Raji (cell line): Measurements from ENCODE around the gene DHRSX.

Source experiments
- POLR2A ChIP-seq: IDR thresholded peaks from 2 replicates; pipeline ENCODE4 v1.6.1; 2011; ENCODE audit warnings: low read depth, low read length, control low read depth; ENCODE audit not compliant: insufficient read depth

DHRSX gene

DNA sequence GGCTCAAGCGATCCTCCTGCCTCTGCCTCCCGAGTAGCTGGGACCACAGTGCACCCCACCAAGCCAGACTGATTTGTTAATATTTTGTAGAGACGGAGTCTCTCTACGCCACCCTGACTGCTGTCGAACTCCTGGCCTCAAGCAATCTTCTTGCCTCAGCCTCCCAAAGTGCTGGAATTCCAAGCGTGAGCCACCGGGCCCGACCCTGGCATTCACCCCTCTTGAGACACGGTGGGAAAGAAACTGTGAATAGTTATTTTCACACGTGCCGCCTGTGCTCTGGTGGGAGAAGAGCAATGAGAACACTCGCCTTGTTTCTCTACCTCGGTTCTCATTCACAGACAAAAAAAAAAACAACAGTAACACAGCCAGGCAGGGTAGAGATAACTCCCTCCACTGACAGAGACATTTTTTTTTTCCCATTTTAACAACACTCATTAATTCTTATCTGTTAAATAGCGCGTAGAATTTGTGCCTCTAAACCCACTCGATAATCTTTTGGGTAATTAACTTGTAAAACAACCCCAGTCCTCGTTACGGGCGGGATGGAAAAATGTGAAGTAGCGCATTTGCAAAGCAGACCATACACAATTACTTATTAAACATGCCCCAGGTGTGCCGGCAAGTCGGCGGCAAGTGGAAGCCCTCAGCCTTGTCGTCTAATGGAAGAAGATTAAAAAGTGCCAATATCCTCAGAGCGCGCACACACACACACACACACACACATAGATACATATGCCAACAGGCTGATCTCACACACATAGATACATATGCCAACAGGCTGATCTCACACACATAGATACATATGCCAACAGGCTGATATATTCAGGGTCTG, 103.3 kb downstream of the DHRSX start:
- no peak for TF ChIP-seq POLR2A

DNA sequence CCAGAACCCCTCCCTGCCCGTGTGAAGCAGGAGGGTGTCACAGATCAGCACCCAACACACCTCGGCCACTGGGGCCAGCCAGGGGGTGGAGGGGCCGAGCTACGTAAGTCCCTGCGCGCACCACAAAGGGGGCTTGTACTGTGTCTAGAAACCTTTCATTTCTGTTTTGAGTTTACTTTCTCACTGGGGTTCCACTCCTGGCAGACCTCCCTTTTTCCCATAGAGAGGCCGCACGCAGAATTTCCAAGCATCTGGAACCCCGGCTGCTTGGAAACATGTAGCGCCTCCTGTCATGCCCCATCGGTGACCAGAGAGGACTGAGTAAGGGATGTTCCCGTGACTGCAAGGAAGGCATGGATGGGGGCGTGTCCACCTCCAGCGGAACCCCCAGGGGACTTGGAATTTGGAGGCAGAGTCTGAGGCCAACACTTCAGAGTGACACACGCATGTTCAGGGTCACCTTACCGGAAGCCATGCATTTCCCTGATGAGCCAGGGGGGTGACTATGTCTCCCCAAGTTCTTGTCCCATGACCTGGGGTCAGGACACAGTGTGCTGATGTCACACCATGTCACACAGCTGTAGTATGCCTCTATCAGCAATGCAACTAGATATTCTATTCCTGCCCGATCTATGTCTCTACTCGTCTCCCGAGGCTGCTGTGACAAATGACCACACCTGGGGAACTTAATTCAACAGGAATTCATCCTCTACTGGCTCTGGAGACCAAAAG, 105.3 kb downstream of the DHRSX start:
- no peak for TF ChIP-seq POLR2A

DNA sequence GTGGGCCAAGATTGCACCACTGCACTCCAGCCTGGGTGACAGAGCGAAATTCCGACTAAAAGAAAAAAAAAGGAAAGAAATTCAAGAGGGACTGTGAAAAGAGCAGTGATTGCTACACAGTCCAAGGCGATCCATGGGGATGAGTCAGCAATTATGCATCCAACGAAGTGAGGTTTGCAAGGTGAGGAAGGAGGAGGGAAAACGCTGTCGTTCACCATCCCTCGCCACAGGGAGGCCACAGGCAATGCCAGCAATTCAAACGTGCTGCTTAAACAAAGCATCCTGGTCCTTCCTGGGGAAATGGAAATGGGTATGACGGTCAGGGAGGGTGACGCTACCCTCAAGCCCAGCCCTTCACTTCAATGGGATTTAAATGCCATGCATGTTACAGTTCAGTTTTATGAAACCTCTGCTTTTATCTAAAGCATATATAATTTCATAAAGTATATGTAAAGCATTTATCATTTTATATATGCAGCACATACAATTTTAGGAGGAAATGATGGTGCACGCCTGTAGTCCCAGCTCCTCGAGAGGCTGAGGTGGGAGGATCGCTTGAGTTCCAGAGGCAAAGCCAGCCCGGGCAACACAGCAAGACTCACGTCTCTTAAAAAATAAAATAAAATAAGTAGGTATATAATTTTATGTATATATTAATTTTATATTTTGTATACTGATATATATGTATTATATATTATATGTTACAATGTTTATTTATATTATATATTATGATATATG, 108.7 kb downstream of the DHRSX start:
- TF ChIP-seq POLR2A, result no peak

DNA sequence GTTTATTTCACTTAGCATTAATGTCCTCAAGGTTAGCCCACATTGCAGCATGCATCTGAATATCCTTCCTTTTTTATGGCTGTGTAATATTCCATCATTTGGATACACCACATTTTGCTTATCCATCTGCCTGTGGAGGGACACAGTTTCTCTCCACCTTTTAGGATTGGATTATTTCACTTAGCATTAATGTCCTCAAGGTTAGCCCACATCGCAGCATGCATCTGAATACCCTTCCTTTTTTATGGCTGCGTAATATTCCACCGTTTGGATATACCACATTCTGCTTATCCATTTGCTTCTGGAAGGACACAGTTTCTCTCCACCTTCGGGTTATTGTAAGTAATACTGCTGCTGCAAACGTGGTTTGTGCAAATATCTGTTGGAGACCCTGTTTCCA, 110.0 kb downstream of the DHRSX start:
- no peak for TF ChIP-seq POLR2A

DNA sequence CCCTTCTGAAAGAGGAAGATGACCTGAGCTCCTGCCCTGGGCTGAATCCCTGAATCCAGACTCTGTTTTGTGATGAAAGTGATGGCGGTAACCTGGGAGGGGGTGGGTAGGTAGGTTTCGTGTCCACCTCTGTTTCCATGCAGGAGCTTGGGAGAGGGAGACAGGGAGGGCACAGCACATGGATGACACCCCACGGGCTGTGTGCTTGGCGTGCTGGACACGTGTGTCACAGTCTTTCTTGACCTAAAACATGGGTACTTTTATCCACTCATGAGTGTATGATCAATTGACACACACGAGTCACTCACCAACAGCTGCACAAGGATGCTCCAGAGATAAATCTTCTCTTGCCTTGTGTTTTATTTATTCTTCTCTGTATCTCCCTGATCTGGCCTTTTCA, 111.5 kb downstream of the DHRSX start:
- TF ChIP-seq POLR2A, result no peak

DNA sequence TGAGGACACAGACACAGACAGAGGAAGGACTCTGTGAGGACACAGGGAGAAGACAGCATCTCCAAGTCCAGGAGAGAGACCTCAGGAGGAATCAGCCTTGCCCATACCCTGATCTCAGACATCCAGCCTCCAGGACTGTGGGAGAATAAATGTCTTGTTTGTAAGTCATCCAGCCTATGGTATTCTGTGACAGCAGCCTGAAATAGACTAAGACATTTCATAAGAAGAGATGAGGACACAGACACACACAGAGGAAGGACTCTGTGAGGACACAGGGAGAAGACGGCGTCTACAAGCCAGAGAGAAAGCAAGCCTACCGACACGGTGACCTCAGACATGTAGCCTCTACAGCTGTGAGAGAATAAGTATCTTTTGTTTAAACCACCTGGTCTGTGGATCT, 112.1 kb downstream of the DHRSX start:
- no peak for TF ChIP-seq POLR2A

DNA sequence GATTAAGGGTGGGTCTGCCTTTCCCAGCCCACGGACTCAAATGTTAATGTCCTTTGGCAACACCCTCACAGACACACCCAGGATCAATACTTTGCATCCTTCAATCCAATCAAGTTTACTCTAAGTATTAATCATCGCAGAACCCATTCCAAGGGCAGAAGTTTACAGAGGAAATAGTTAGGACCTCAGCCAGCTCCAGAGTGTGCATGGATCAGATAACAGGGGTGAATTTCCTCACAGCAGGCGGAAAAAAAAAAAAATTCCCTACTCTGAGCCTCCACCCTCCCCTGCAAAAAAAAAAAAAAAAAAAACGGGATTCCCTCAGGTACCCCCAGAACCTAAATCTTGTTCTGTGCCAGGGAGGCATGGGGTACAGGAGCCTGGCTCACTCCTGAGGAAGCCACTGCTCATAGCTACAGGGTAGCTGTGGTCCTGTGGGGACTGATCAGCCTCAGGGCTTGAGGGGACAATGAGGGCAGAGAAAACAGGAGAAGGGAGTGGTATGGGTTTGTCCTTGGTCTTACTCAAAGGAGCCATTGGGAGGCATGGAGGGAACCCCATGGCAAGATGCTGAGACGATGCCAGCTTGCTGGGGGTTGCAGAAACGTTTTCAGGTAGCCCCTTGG, 113.0 kb downstream of the DHRSX start:
- TF ChIP-seq POLR2A, result no peak

DNA sequence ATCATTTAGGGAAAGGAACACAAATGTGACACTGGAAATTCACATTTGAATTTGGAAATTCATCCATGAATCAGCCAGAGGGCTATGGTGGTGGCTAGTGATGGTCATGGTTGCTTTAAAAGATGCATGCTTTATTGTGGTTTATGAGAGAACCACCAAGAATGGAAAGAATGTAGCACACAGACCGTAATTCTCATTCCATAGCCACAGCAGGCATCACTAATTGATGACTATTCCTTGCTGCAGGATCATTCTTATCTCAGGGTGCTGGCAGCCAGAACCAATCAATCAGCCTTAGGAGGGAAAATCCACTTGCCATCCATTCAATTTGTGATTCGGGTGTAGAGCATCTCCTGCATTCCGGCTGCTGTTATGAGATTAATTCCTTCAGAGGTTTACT, 115.6 kb downstream of the DHRSX start:
- TF ChIP-seq POLR2A, result no peak

DNA sequence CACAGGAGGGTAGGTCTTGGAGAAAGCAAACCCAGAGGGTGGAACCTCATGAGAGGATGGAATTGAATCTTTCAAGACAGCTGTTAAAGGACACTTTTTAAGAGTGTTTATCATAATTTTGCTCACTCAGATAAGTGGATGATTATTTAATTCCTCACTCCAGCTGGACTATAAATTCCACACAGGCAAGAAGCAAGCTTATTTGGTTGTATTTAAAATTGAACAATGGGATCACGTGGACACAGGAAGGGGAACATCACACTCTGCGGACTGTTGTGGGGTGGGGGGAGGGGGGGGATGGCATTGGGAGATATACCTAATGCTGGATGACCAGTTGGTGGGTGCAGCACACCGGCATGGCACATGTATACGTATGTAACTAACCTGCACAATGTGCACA, 116.3 kb downstream of the DHRSX start:
- no peak for TF ChIP-seq POLR2A

DNA sequence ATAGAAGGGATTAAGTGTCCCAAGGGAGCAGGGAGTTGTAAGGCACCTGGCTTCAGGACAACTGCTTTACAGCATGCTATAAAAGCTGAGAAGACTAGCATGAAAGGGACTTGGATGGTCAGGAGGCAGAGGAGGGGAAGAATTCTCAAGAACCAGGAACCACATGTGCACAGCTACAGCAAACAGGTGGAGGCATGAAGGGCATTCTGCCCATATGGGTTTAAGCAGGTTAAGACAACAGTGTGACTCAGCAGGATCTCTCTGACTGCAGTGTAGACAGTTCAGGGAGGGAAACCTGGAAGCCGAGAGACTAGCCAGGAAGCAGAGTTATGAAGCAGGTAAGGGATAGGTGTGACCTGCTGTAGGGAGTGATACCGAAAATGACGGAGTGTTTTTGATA, 117.0 kb downstream of the DHRSX start:
- TF ChIP-seq POLR2A, result no peak

DNA sequence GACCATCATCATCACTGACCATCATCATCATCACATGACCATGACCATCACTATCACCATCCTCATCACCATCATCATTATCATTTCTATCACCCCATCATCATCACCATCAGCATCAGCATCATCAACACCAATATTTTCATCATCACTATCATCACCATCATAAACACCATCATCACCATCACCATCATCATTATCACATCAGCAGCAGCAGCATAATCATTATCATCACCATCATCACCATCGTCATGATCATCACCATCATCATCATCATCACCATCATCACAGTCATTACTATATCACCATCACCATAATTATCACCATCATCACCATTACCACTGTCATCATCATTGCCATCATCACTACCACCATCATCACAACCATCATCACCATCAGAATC, 117.6 kb downstream of the DHRSX start:
- no peak for TF ChIP-seq POLR2A

DNA sequence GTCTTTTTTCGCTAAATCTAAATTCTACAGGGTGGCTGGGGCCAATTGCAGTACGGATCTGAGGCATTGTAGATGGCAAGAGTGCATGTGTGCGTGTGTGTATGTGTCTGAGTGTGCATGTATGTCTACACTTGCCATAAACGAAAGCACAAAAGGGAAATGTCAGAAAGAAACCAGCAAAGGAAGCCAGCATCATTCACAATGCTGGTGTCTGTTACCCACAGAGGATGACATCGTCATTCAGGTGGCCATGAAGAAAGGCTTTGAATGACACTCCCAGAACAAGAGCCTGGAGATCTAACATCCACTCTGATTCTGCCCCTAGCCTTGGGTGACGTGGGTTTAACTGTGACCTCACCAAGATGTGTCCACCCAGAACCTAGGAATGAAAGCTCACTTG, 124.6 kb downstream of the DHRSX start:
- no peak for TF ChIP-seq POLR2A

DNA sequence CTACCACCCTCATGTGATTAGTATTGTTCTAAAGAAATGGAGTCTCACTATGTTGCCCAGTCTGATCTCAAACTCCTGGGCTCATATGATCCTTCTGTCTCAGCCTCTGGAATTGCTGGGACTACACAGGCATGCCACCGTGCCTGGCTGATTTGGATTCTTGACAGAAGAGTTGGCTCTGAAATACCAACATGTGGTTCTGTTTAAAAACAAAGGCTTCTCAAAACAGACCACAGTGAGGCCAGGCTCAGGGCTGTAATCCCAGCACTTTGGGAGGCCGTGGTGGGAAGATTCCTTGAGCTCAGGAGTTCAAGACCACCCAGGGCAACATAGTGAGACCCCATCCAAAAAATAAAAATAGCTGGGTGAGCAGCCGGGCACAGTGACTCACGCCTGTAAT, 126.7 kb downstream of the DHRSX start:
- no peak for TF ChIP-seq POLR2A

DNA sequence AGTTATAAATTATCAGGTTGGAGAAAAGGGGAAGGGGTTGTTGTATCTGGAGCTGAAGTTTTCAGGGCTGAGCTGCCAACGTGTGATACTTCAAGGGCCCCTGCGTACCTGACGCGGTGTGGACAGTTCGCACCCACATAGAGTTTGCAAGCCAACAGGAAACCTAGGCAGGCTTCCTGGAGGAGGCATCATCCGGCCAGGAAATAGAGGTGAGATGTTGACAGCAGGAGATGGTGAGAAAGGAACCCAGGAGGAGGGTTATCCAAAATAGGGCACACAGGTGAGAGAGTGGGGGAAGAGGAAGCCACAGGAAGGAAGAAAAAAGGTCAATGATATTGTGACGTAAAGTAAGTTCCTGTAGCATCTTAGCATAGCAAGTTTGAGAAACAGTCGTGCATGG, 127.2 kb downstream of the DHRSX start:
- no peak for TF ChIP-seq POLR2A

DNA sequence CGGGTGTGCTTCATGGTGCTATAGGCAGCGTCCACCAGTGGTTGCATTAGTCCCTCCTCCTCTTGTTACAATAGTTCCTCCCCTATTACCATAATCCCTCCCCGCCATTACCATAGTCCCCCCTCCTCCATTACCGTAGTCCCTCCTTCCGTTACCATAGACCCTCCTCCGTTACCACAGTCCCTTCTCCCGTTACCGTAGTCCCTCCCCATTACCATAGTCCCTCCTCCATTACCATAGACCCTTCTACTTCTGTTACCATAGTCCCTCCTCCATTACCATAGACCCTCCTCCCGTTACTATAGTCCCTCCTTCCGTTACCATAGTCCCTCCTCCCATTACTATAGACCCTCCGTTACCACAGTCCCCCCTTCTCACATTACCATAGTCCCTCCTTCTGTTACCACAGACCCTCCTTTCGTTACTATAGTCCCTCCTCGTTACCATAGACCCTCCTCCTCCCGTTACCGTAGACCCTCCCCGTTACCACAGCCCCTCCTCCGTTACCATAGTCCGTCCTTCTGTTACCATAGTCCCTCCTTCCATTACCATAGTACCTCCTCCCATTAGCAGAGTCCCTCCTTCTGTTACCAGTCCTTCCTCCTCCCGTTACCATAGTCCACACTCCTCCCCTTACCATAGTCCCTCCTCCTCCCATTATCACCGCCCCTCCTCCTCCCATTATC, 129.6 kb downstream of the DHRSX start:
- TF ChIP-seq POLR2A, result no peak
